RKO (cell line): ENCODE results near the gene SHOX.
A peak's percentile ranks its signal among the peaks of the same experiment; 100 is the strongest.
"Not testable (repeated sequence)": the region's sequence is repeated elsewhere in the genome, so short reads cannot be mapped to it uniquely, and the experiment has no call there.

ENCODE experiments used
- DNase-seq: peaks from one replicate; pipeline ENCODE4 v3.0.0-alpha.2; 2016; ENCODE audit warnings: low spot score

Gene SHOX

DNA sequence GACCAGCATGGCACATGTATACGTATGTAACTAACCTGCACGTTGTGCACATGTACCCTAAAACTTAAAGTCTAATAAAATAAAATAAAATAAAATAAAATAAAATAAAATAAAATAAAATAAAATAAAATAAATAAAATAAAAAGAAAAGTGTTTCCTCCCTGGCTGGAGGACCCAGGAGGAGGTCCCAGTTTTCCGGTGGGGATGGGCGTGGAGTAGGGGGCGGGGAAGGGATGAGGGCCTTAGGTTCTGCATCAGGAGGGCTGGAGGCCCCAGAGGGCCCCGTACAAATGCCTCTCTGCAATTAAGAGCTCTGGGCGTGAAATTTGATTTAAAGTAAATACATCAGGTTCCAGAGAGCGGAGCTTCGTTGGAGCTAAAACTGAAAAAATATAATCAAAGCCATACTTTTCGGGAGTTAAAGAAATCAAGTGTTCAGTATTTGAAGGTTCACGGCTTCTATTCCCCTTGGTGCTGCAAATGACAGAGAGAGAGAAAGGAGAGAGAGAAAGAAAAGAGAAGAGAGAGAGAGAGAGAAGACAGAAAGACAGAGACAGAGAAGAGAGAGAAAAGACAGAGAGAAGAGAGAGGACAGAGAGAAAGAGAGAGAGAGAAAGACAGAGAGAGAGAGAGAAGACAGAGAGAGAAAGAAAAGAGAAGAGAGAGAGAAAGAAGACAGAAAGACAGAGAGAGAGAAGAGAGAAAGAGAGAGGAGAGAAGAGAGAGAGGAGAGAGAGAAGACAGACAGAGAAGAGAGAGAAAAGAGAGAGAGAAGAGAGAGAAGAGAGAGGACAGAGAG, 8.7 kb upstream of the SHOX start:
- DNase-seq, result no peak

GRCh38 chrX:622802-623201, 7.8 kb upstream of the SHOX start:
- DNase-seq, result not testable (repeated sequence)

DNA sequence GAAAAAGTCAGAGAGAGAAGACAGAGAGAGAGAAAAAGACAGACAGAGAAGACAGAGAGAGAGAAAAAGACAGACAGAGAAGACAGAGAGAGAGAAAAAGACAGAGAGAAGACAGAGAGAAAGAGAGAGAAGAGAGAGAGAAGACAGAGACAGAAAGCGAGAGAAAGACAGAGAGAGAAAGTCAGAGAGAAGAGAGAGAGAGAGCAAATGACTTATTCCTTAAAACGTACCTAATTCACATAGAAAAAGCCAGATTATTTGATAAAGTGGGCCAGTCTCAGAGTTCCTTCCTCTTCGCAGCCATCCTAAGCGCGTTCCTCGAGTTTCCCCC, 7.4 kb upstream of the SHOX start:
- DNase-seq, result no peak

GRCh38 chrX:623599-624315, 6.8 kb upstream of the SHOX start:
- DNase-seq, result no peak

GRCh38 chrX:625137-625691, 5.4 kb upstream of the SHOX start:
- no peak for DNase-seq

DNA sequence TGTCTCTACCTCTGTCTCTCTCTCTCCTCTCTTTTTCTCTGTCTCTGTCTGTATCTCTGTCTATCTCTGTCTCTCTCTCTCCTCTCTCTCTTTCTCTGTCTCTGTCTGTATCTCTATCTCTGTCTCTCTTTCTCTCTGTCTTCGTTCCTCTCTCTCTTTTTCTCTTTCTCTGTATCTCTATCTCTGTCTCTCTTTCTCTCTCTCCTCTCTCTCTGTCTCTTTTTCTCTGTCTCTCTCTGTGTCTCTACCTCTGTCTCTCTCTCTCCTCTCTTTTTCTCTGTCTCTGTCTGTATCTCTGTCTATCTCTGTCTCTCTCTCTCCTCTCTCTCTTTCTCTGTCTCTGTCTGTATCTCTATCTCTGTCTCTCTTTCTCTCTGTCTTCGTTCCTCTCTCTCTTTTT, 4.5 kb upstream of the SHOX start:
- DNase-seq, result not testable (repeated sequence)

DNA sequence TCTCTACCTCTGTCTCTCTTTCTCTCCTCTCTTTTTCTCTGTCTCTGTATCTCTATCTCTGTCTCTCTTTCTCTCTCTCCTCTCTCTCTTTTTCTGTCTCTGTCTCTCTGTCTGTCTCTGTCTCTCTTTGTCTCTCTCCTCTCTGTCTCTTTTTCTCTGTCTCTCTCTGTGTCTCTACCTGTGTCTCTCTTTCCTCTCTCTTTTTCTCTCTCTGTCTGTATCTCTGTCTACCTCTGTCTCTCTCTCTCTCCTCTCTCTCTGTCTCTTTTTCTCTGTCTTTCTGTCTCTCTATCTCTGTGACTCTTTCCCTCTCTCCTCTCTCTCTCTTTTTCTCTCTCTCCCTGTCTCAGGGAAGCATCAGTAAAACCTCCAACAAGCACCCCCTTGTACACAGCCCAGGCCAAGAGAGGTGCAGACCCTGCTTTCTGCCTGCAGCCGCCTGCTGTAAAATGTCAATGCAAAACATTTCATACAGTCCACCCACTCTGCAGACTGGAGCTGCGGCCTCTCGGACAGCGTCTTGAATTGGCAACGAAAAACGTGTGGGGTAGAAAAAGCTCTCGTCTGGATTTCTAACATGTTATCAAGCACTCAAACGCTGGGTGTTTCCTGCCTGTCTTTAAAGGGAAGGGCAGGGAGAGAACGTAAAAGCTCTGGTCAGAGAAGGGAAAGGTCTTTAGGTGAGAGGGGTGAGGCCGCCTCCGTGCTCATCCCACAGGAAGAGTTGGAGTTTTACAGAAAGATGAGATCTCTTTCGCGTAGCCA, 3.7 kb upstream of the SHOX start:
- DNase-seq, result peak; percentile 11

DNA sequence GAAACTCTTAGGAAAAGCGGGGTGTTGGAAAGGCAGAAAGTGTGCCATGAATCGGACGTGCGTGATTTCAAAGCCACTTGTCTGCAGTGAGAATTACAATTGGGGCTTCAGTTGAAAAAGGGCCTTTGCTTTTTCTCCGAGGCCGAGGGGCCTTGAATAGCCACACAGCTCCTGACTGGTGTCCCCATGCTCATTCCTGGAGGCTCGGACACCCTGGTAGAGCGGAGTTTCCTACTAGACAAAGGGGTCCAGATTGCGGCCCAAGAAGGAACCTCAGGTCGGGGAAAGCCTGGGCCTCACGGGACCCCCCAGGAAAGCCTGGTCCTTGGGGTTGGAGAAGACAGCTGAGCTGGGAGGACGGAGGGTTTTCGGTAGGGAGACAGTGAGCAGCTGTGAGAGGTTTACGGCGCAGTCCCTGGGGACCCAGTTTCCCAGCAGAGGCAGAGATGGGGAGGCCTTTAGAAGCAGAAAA, 3.0 kb upstream of the SHOX start:
- no peak for DNase-seq

DNA sequence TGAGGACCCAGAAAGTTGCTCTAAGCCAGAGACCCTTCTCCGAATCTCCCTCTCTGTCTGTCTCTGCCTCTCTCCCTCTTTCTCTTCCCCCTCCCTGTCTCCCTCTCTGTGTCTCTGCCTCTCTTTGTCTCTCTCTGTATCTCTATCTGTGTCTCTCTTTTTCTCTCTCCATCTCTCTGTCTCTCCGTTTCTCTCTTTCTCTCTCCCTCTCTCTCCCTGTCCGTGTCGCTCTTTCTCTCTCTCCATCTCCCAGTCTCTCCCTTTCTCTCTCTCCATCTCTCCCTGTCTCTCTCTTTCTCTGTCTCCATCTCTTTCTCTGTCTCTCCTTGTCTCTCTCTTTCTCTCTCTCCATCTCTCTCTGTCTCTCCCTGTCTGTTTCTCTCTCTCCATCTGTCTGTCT, 2.6 kb upstream of the SHOX start:
- DNase-seq, result no peak

GRCh38 chrX:629230-630006, 1.2 kb upstream of the SHOX start:
- DNase-seq, result no peak

- no peak for DNase-seq
Observed at GRCh38 chrX:630007-630611, 482 bp upstream of the SHOX start.

DNA sequence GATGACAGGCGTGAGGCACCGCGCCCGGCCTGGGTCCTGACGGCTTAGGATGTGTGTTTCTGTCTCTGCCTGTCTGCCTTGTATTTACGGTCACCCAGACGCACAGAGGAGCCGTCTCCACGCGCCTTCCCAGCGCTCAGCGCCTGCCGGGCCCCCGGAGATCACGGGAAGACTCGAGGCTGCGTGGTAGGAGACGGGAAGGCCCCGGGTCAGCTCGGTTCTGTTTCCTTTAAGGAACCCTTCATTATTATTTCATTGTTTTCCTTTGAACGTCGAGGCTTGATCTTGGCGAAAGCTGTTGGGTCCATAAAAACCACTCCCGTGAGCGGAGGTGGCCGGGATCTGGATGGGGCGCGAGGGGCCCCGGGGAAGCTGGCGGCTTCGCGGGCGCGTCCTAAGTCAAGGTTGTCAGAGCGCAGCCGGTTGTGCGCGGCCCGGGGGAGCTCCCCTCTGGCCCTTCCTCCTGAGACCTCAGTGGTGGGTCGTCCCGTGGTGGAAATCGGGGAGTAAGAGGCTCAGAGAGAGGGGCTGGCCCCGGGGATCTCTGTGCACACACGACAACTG, 1.3 kb downstream of the SHOX start:
- no peak for DNase-seq

GRCh38 chrX:632366-633042, 1.9 kb downstream of the SHOX start:
- DNase-seq, result no peak

- DNase-seq, result no peak
Observed at GRCh38 chrX:633043-633984, 2.7 kb downstream of the SHOX start.

- DNase-seq, result no peak
Observed at GRCh38 chrX:633985-634958, 3.7 kb downstream of the SHOX start.

DNA sequence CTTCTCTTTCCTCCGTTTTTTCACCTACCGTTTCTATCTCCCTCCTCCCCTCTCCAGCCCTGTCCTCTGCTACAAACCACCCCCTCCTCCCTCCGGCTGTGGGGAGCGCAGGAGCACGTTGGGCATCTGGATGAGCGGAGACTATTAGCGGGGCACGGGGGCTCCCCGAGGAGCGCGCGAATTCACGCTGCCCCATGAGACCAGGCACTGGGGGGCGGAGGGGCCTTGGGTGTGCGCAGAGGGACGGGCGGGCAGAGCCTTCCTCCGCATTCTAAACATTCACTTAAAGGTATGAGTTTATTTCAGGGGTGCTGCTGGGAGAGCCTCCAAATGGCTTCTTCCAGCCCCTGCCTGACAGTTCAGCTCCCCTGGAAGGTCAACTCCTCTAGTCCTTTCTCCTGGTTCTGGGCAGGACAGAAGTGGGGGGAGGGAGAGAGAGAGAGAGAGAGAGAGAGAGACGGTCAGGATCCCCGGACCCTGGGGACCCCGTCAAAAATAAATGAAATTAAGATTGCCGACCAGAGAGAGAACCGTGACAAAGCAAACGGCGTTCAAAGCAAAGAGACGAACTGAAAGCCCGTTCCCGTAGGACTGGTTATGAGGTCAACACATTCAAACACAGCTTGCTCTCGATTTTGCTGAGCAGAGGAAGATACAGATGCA, 5.0 kb downstream of the SHOX start:
- no peak for DNase-seq

GRCh38 chrX:636981-637659, 6.5 kb downstream of the SHOX start:
- DNase-seq, result no peak
